ENCODE measurements around the gene AMH.

DNA sequence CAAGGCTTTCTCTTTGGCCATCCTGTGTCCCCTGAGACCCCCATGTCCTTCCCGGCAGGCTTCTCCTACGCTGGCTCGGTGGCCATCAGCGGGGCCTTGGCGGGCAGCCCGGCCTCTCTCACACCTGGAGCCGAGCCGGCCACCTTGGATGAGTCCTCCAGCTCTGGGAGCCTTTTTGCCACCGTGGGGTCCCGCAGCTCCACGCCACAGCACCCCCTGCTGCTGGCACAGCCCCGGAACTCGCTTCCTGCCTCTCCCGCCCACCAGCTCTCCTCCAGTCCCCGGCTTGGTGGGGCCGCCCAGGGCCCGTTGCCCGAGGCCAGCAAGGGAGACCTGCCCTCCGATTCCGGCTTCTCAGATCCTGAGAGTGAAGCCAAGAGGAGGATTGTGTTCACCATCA lies 27.2 kb upstream of the AMH start:
- TF ChIP-seq POLR2A (IDR thresholded peaks at IDR 0.05; ENCODE audit: low read depth, low read length): no peak
- no peak for TF ChIP-seq TAF1 (IDR thresholded peaks at IDR 0.05; ENCODE audit: low read depth, low read length)
